Measurements from ENCODE around the gene GAPDHS.

GAPDHS gene

GRCh38 chr19:35557539-35558399 lies 24.5 kb downstream of the GAPDHS start:
- H3K4me3 ChIP-seq (ENCODE audit: low read depth, low read length), result no peak overlapping the region
- no peak for TF ChIP-seq CTCF (IDR thresholded peaks at IDR 0.05; ENCODE audit: borderline replicate concordance, insufficient read depth, low read depth, low read length)

GRCh38 chr19:35558400-35559280 lies 25.4 kb downstream of the GAPDHS start:
- no peak for TF ChIP-seq CTCF (IDR thresholded peaks at IDR 0.05; ENCODE audit: borderline replicate concordance, insufficient read depth, low read depth, low read length)
- H3K4me3 ChIP-seq (ENCODE audit: low read depth, low read length), result no peak overlapping the region

- no peak for TF ChIP-seq CTCF (IDR thresholded peaks at IDR 0.05; ENCODE audit: borderline replicate concordance, insufficient read depth, low read depth, low read length)
- H3K4me3 ChIP-seq (ENCODE audit: low read depth, low read length), result no peak overlapping the region
These were observed 26.0 kb downstream of the GAPDHS start for GRCh38 chr19:35559281-35559659.

- H3K4me3 ChIP-seq (ENCODE audit: low read depth, low read length), result no peak overlapping the region
- no peak for TF ChIP-seq CTCF (IDR thresholded peaks at IDR 0.05; ENCODE audit: borderline replicate concordance, insufficient read depth, low read depth, low read length)
These were observed 26.5 kb downstream of the GAPDHS start for GRCh38 chr19:35559781-35560180.

GRCh38 chr19:35560271-35560670 lies 27.0 kb downstream of the GAPDHS start:
- TF ChIP-seq CTCF (IDR thresholded peaks at IDR 0.05; ENCODE audit: borderline replicate concordance, insufficient read depth, low read depth, low read length), result no peak
- no peak overlapping the region for H3K4me3 ChIP-seq (ENCODE audit: low read depth, low read length)

GRCh38 chr19:35560677-35561076 lies 27.4 kb downstream of the GAPDHS start:
- TF ChIP-seq CTCF (IDR thresholded peaks at IDR 0.05; ENCODE audit: borderline replicate concordance, insufficient read depth, low read depth, low read length), result no peak
- no peak overlapping the region for H3K4me3 ChIP-seq (ENCODE audit: low read depth, low read length)

All from GM12875 (cell line).